ENCODE measurements around the gene NR5A1.

NR5A1 gene

DNA sequence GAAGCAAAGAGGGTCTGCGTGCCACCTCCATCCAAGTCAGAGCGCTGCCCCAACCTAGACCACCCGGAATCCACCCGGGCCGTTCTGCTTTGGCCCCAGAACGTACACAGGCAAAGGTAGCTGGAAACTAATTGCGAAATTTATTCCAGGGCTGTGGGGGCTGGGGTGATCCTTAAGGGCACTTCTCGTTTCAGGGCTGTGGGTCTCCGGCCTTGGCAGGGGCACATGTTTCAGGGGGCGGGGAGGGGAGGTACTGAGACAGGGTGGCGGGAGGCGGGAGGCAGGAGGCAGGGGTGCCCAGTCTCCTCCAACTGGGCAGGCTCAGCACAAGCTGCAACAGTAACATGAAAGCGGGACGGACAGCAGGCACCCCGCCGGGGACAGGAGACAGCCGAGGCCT lies 26.1 kb downstream of the NR5A1 start:
- no peak for DNase-seq (ENCODE audit: low read depth in 2 of 2)

DNA sequence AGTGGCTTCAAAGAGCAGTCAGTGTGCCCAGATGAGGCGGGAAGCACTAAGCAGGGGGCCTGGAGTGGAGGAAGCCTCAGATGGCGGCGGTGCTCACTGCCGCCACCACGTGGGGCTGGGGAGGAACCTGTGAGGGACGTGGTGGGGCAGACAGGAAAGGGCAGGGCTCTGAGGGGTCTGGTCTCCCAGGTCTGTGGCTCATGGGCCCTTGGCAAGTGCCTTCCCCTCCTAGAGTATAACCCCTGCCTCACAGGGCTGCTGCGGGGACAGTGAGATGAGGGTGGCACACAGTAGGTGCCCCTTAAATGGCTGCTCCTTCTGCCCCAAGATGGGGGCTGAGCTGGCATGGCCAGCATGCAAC lies 26.6 kb downstream of the NR5A1 start:
- DNase-seq (ENCODE audit: low read depth in 2 of 2) = no peak

GRCh38 chr9:124479947-124480620 lies 27.1 kb downstream of the NR5A1 start:
- DNase-seq (ENCODE audit: low read depth in 2 of 2) = no peak

DNA sequence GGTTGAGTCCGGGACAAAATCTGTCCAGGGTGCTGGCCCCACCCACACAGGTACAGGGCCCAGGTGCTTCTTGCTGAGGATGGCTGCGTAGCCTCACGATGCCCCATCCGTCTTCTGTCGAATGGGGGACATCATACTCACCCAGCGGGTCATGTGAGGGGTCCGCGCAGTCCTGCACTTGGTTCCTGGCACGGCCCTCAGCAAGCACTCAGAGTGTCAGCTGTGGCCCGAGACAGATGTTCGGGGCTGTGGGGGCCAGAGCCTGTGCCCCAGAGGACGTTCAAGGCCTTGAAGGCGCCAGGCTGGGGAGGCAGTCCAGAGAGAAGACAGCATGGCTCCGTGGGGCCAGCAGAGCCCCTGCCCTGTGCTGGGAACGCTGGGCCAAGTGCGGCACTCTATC lies 27.8 kb downstream of the NR5A1 start:
- DNase-seq (ENCODE audit: low read depth in 2 of 2) = no peak

DNA sequence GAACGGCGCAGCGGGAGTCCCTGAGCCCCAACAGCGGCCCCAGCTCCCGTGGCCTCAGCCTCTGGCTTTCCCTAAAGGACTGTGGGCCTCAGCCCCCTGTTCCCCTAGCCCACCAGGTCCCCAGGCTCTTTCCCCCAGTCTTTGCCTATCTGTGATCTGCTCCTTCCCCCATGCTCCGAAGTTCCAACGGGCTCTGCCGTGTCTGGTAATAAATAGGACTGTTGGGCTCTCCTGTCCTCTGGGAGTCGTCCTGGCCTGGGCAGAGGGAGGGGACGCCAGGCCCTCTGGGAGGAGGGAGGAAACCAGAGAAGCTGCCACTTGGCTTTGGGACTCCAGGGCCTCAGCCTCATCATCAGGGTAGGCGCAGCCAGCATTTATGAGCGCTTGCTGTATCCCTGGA lies 28.8 kb downstream of the NR5A1 start:
- no peak for DNase-seq (ENCODE audit: low read depth in 2 of 2)

DNA sequence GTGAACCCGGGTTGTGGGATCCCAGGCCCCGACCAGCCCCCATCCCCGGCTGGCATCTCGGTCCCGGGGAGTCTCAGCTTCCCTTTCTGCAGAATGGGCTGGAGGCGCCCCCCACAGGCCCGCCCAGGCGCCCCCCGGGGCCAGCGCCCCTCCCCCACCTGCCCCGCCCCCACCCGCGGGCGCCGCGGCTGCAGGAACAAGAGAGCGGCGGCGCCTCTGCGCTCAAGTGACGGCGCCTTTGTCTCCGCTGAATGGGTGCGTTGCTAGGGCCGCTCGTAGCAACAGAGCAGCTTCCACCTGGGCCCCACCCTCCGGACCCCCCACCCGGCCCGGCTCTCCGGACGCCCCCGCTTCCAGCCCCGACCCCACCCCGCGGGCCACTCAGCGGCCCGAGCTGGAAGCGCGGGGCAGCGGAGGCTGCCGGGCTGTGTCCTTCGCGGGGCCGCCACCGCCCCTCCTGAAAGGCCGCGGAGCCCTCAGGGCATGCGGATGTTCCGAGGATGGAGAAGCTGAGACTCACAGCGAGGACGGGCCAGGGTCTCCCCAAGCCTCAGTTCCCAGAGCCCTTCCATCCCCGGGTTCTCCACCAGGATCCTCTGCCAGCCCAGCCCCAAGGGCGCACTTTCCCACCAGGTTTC lies 29.4 kb downstream of the NR5A1 start:
- DNase-seq (ENCODE audit: low read depth in 2 of 2) = no peak

DNA sequence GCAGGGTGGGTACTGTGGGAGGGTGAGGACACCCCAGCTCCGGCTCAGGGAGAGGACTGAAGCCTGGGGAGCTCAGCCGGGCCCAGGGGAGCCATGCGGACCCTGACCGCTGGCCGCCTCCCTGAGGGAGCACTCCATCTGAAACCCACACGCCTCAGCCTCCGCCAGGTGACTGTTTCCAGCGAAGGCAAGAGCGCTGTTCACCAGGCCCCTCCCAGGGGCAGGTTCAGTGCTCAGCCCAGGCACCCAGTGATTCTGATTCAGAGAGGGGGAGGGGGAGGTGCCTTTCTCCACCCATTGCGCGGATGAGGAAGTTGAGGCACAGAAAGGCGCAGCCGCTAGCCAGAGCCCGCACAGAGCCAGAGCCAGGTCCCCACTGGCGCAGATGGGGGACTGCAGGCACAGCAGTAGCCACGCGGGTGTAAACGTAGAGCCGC lies 30.0 kb downstream of the NR5A1 start:
- no peak for DNase-seq (ENCODE audit: low read depth in 2 of 2)

GRCh38 chr9:124475868-124476690 lies 31.1 kb downstream of the NR5A1 start:
- no peak for DNase-seq (ENCODE audit: low read depth in 2 of 2)

DNA sequence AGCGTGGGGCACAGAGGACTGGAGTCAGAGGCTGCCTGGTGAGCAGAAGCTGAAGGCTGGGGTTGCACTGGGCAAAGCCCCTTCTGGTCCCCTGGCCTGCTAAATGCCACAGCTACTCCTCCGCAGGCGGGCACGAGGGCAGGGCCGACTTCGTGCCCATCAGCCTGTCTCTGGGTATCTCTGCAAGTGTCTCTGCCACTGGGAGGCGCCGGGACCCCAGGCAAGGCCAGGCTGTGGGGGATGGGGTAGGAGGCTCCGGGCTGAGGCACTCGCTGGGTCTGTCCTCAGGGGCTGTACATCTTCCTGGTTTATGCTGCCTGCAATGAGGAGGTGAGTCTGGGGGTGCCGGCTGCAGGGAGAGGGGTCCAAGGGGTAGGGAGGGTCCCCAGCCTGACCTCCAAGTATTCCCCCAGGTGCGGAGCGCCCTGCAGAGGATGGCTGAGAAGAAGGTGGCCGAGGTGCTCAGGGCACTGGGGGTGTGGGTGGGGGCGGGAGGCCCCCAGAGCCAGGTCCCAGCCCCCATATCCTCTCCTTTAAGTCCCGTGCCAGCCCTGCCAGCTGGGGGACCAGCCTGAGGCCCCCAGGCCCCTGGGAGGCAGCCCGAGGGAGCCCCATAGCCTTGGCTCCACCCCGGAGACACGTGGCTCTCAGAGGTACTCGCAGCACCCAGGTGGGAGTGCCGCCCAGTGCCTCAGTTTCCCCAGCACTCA lies 31.9 kb downstream of the NR5A1 start:
- no peak for DNase-seq (ENCODE audit: low read depth in 2 of 2)

DNA sequence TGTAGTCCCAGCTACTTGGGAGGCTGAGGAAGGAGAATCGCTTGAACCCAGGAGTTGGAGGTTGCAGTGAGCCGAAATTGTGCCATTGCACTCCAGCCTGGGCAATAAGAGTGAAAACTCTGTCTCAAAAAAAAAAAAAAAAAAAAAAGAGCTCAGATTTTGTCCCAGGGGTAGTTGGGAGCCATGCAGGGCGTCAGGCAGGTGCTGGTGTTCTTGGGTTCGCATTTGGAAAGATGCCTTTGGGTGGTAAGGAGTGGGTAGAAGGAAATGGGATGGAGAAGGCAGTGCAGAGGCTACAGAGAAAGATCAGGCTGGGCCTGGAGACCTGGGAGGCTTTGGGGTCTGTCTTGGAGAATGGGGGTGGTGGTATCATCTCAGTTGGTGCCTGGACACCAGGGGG lies 33.0 kb downstream of the NR5A1 start:
- no peak for DNase-seq (ENCODE audit: low read depth in 2 of 2)

DNA sequence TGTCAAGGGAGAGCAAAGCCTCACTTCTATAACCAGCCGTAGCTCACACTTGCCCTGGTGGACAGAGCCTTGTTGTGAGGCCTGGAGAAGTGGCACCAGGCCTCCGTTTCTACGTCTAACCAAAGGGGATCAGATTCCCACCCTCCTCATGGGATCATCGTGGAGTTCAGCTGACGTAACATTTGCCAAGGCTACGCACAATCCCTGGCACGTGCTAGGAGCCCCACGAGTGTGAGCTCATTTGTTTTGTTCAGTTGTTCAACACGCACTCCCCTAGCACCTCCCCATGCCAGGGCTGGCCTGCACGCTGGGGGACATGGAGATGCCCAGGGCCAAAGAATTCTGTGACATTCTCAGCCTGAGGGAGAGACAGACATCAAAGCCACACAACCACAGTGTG lies 33.9 kb downstream of the NR5A1 start:
- no peak for DNase-seq (ENCODE audit: low read depth in 2 of 2)

DNA sequence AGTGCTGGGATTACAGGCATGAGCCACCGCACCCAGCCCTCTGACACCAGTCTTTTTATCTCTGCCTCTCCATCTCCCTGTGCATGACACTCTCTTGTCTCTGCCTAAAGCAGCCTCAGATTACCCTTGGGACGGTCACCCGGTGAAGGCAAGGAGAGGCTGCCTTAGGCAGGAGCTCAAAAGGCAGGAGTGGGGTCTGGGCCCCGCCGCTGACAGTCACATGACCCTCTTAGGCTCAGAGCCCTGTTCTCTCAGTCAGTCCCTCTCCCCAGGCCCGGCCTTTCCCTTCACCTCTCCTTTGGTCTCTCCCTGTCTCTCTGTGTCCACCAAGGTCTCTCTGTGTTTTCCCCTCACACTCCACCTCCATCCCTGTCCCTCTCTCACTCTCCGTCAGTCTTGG lies 34.4 kb downstream of the NR5A1 start:
- no peak for DNase-seq (ENCODE audit: low read depth in 2 of 2)

- DNase-seq (ENCODE audit: low read depth in 2 of 2) = no peak
These were observed 35.4 kb downstream of the NR5A1 start for GRCh38 chr9:124471761-124472160.

DNA sequence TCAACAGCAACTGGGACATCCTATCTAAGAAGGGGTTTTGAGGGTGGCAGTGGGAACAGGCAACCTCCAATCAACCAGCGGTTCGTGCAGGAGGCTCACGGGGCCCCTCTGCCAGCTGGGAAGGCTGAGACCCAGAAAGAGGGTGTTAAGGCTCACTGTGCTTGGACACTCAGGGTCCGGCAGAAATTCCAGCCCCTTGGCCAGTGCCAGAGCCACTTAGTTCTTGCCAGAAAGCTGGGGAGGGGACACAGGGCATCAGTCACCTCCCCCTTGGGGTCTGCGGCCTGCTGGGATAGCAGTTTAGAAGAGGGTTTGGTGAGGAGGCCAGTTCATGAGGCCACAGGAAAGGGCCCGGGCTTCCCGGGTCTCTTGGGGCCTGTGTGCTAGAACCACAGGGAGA lies 36.5 kb downstream of the NR5A1 start:
- no peak for DNase-seq (ENCODE audit: low read depth in 2 of 2)

- no peak for DNase-seq (ENCODE audit: low read depth in 2 of 2)
These were observed 36.9 kb downstream of the NR5A1 start for GRCh38 chr9:124470306-124470705.

DNA sequence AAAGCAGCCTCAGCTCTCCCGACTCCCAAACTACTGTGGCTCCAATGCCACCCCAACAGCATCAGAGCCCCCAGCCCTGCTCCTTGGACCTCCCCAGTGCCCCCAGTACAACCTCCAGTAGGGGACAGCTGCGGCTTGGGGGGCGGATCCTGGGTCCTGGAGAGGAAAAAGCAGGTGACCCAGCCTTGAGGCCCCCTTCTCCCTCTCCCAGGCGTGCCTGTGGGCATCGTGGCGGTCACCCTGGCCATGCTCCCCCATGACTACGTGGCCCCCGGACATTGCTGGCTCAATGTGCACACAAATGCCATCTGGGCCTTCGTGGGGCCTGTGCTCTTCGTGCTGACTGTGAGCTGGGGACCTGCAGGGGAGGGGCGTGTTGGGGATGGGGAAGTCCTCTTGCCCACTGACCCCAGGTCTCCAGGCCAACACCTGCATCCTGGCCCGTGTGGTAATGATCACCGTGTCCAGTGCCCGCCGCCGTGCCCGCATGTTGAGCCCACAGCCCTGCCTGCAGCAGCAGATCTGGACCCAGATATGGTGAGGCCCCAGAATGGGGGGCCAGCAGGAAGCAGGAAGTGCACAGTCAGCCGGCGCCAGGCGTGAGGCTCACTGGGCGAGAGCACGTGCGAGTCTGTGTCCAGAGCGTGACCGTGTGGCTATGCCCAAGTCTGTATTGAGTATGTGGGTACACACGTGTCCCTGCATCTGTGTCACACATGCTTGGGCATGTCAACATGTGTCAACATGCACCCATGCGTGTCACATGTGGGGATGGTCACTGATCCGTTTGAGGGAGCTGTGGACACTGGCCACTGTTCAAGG lies 38.0 kb downstream of the NR5A1 start:
- DNase-seq (ENCODE audit: low read depth in 2 of 2) = no peak

- DNase-seq (ENCODE audit: low read depth in 2 of 2) = no peak
These were observed 39.0 kb downstream of the NR5A1 start for GRCh38 chr9:124468061-124468740.

- no peak for DNase-seq (ENCODE audit: low read depth in 2 of 2)
These were observed 39.7 kb downstream of the NR5A1 start for GRCh38 chr9:124467410-124468060.

GRCh38 chr9:124465736-124466135 lies 41.5 kb downstream of the NR5A1 start:
- no peak for DNase-seq (ENCODE audit: low read depth in 2 of 2)

DNA sequence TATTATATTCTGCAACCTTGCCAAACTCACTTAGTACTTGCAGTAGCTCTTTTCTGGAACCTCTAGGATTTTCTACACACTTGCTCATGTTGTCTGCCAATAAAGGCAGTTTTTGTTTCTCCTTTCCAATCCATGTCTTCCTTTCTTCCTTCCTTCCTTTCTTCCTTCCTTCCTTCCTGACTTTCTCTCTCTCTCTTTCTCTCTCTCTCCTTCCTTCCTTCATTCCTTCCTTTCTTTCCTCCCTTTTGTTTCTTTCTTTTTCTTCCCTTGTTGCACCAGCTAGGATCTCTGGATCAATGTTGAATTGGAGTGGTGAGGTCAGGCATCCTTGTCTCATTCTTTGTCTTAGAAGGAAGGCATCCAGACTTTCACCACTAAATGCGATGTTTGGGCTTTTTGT lies 44.5 kb downstream of the NR5A1 start:
- no peak for DNase-seq (ENCODE audit: low read depth in 2 of 2)
